SK-N-SH (cell line): ENCODE results near the gene CLCNKB. TPM values are rescaled to one million over a fixed set of nuclear protein-coding genes. Genes with fewer than 3 reads are reported as not detected.

ENCODE experiments used
- CTCF ChIA-PET: fragments of 300-600, 350-600 bp; formaldehyde crosslinking; extraction: SDS; loops from one replicate; lab custom pipeline; 2021; lab: Yijun Ruan, JAX
- POLR2A ChIA-PET: fragments of 350-600 bp; sonication (Branson Sonifier 250); formaldehyde crosslinking; extraction: SDS; loops from one replicate; lab custom pipeline; 2020; ENCODE audit warnings: antibody characterized with exemption, inconsistent platforms; lab: Yijun Ruan, JAX
- DNase-seq: peaks from one replicate; pipeline ENCODE4 v3.0.0; 2012
- H2AFZ ChIP-seq: fragments of 200-600 bp; sonication (generic); 2 replicates; pipeline ENCODE4 v1.8.1; 2016; ENCODE audit warnings: antibody characterized with exemption, mild to moderate bottlenecking, low read depth
- H3F3A ChIP-seq: fragments of 200-600 bp; sonication (generic); replicated peaks from 2 replicates; pipeline ENCODE3; 2016; ENCODE audit warnings: antibody characterized with exemption, mild to moderate bottlenecking; ENCODE audit not compliant: insufficient read depth
- H3K27ac ChIP-seq, 2 experiments: fragments of 200-500 bp in 1 of 2; fragments of 200-600 bp in 1 of 2; sonication (Bioruptor generic) in 1 of 2; sonication (generic), shearing (Covaris generic) in 1 of 2; 2 replicates each; pipeline versions ENCODE4 v1.5.1 to v1.6.1; 2014 to 2016; ENCODE audit warnings: low read depth in 2 of 2, inconsistent platforms in 1 of 2, low read length in 1 of 2, mild to moderate bottlenecking in 1 of 2, mixed read lengths in 1 of 2
- H3K27me3 ChIP-seq: fragments of 200-600 bp; sonication (generic), shearing (Covaris generic); 2 replicates; pipeline ENCODE4 v1.6.1; 2016; ENCODE audit warnings: mixed run types; ENCODE audit not compliant: insufficient read depth
- H3K36me3 ChIP-seq, 2 experiments: fragments of 200-500 bp in 1 of 2; fragments of 200-600 bp in 1 of 2; sonication (Bioruptor generic) in 1 of 2; sonication (generic) in 1 of 2; replicated peaks in 1 of 2; 2 replicates each; pipeline versions ENCODE3 to v1.5.1; 2014 to 2016; ENCODE audit warnings: low read length in 1 of 2, mild to moderate bottlenecking in 1 of 2; ENCODE audit not compliant: insufficient read depth in 2 of 2, control insufficient read depth in 1 of 2
- H3K4me1 ChIP-seq, 2 experiments: fragments of 200-500 bp in 1 of 2; fragments of 200-600 bp in 1 of 2; sonication (Bioruptor generic) in 1 of 2; sonication (generic), shearing (Covaris generic) in 1 of 2; 2 replicates each; pipeline versions ENCODE4 v1.5.1 to v1.6.1; 2014 to 2016; ENCODE audit warnings: low read depth in 1 of 2, low read length in 1 of 2, mixed run types in 1 of 2; ENCODE audit not compliant: insufficient read depth in 2 of 2, control insufficient read depth in 1 of 2
- H3K4me2 ChIP-seq: fragments of 200-600 bp; sonication (generic), shearing (Covaris generic); 2 replicates; pipeline ENCODE4 v1.6.1; 2017; ENCODE audit warnings: mixed run types
- H3K4me3 ChIP-seq, 2 experiments: fragments of 200-500 bp in 1 of 2; fragments of 200-600 bp in 1 of 2; sonication (Bioruptor generic) in 1 of 2; sonication (generic), shearing (Covaris generic) in 1 of 2; 2 replicates each; pipeline versions ENCODE4 v1.5.1 to v1.8.1; 2014 to 2016; ENCODE audit warnings: low read depth in 2 of 2, inconsistent platforms in 1 of 2, low read length in 1 of 2, mild to moderate bottlenecking in 1 of 2, mixed read lengths in 1 of 2, moderate library complexity in 1 of 2
- H3K79me2 ChIP-seq: fragments of 200-600 bp; sonication (generic); 2 replicates; pipeline ENCODE4 v1.8.1; 2017; ENCODE audit warnings: mild to moderate bottlenecking; ENCODE audit not compliant: insufficient read depth
- H3K9ac ChIP-seq: fragments of 200-600 bp; sonication (generic); 2 replicates; pipeline ENCODE4 v1.6.1; 2017; ENCODE audit warnings: mixed run types
- H3K9me2 ChIP-seq: fragments of 200-600 bp; sonication (generic); 2 replicates; pipeline ENCODE4 v1.6.1; 2017; ENCODE audit warnings: mixed run types
- H3K9me3 ChIP-seq: fragments of 200-600 bp; sonication (generic); 2 replicates; pipeline ENCODE4 v1.6.1; 2017; ENCODE audit warnings: mixed run types, mild to moderate bottlenecking, moderate library complexity
- H4K20me1 ChIP-seq: fragments of 200-600 bp; sonication (generic); 2 replicates; pipeline ENCODE4 v1.6.1; 2017; ENCODE audit warnings: mild to moderate bottlenecking, mixed run types; ENCODE audit not compliant: insufficient read depth
- CHD2 ChIP-seq: fragments of 150-350 bp; IDR thresholded peaks from 2 replicates; pipeline ENCODE4 v1.6.1; 2018; ENCODE audit warnings: low read length; ENCODE audit not compliant: partially characterized antibody
- EP300 ChIP-seq, 2 experiments: IDR thresholded peaks; 2 replicates each; pipeline versions ENCODE4 v1.4.0 to v1.6.1; 2012; ENCODE audit warnings: borderline replicate concordance in 1 of 2, low read depth in 1 of 2, low read length in 1 of 2
- EZH2phosphoT487 ChIP-seq: fragments of 200-600 bp; sonication (generic); IDR thresholded peaks from 2 replicates; pipeline ENCODE4 v1.6.1; 2017; ENCODE audit warnings: low read depth, mixed run types, mild to moderate bottlenecking, antibody characterized with exemption, moderate library complexity, borderline replicate concordance
- FOSL2 ChIP-seq: IDR thresholded peaks from 2 replicates; pipeline ENCODE4 v1.4.0; 2012; ENCODE audit warnings: low read depth, mild to moderate bottlenecking, moderate library complexity, borderline replicate concordance
- FOXM1 ChIP-seq: IDR thresholded peaks from 2 replicates; pipeline ENCODE4 v1.4.0; 2012; ENCODE audit warnings: low read depth, mild to moderate bottlenecking
- GABPA ChIP-seq: IDR thresholded peaks from 2 replicates; pipeline ENCODE4 v1.4.0; 2012; ENCODE audit warnings: low read depth, mild to moderate bottlenecking
- GATA2 ChIP-seq: sonication (generic); formaldehyde crosslinking; IDR thresholded peaks from 2 replicates; pipeline ENCODE4 v1.5.0; 2020; ENCODE audit warnings: mild to moderate bottlenecking, missing genetic modification reagents
- IRF3 ChIP-seq: fragments of 150-350 bp; IDR thresholded peaks from 2 replicates; pipeline ENCODE4 v1.6.1; 2016; ENCODE audit warnings: mild to moderate bottlenecking, low read depth, low read length
- JUND ChIP-seq: IDR thresholded peaks from 2 replicates; pipeline ENCODE4 v1.4.0; 2012
- MEF2A ChIP-seq: IDR thresholded peaks from 2 replicates; pipeline ENCODE4 v1.4.0; 2012; ENCODE audit warnings: low read depth, borderline replicate concordance
- NFIC ChIP-seq: IDR thresholded peaks from 2 replicates; pipeline ENCODE4 v1.4.0; 2012; ENCODE audit warnings: borderline replicate concordance
- POLR2AphosphoS5 ChIP-seq: IDR thresholded peaks from 2 replicates; pipeline ENCODE4 v1.6.1; 2012; ENCODE audit warnings: low read depth, low read length
- RCOR1 ChIP-seq: fragments of 150-350 bp; IDR thresholded peaks from 2 replicates; pipeline ENCODE4 v1.6.1; 2017; ENCODE audit warnings: antibody characterized with exemption, low read length
- RFX5 ChIP-seq: IDR thresholded peaks from 2 replicates; pipeline ENCODE4 v1.6.1; 2012; ENCODE audit warnings: mild to moderate bottlenecking, improper control_type of control experiment, low read length
- RXRA ChIP-seq: IDR thresholded peaks from 2 replicates; pipeline ENCODE4 v1.4.0; 2012; ENCODE audit warnings: low read depth, mild to moderate bottlenecking, borderline replicate concordance
- SMC3 ChIP-seq: IDR thresholded peaks from 2 replicates; pipeline ENCODE4 v1.6.1; 2012; ENCODE audit warnings: low read depth, low read length, improper control_type of control experiment
- TAF1 ChIP-seq: IDR thresholded peaks from 2 replicates; pipeline ENCODE4 v1.6.1; 2012; ENCODE audit warnings: low read depth, mild to moderate bottlenecking, low read length, moderate library complexity, borderline replicate concordance
- YY1 ChIP-seq: IDR thresholded peaks from 2 replicates; pipeline ENCODE4 v1.4.0; 2012; ENCODE audit warnings: low read depth, mild to moderate bottlenecking
- WGBS: methylation state at CpG from one replicate; pipeline ENCODE4 v1.1.6; 2017; ENCODE audit warnings: low lambda C conversion rate; 5-methylcytosine and 5-hydroxymethylcytosine counted together
- polyA plus RNA-seq, 3 experiments: library from polyadenylated mRNA; depleted of rRNA; stranded (reverse); fragments of >200 nt; gene quantifications; 2 replicates each; pipeline ENCODE4 v1.2.3, GENCODE V29; 2012
- TF ChIP-seq, protein P1 (sequence below): IDR thresholded peaks from 2 replicates; pipeline ENCODE4 v1.4.0; 2012; ENCODE audit warnings: low read depth
- TF ChIP-seq, protein P2 (sequence below): IDR thresholded peaks from 2 replicates; pipeline ENCODE4; 2012
- TF ChIP-seq, protein P3 (sequence below): IDR thresholded peaks from 2 replicates; pipeline ENCODE4 v1.4.0; 2012; ENCODE audit warnings: low read depth, borderline replicate concordance
- TF ChIP-seq, protein P4 (sequence below): fragments of 200-600 bp; sonication (generic); IDR thresholded peaks from 2 replicates; pipeline ENCODE4 v1.6.1; 2017; ENCODE audit warnings: antibody characterized with exemption, mild to moderate bottlenecking, moderate library complexity

Gene CLCNKB
- polyA plus RNA-seq, 1 of the 3 experiments (the other 2 are of a cell fraction) = 0.41 TPM

- TF ChIP-seq EZH2phosphoT487 (no peak), TAF1 (no peak), JUND (no peak), CHD2 (no peak), MEF2A (no peak), FOSL2 (no peak), RXRA (no peak), GABPA (no peak), EP300 (IDR thresholded peaks at IDR 0.05; ENCODE audit: borderline replicate concordance in 1 of 2, low read depth in 1 of 2, low read length in 1 of 2) (no peak)
- TF ChIP-seq, protein P1, sequence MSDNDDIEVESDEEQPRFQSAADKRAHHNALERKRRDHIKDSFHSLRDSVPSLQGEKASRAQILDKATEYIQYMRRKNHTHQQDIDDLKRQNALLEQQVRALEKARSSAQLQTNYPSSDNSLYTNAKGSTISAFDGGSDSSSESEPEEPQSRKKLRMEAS = no peak
- TF ChIP-seq, protein P2, sequence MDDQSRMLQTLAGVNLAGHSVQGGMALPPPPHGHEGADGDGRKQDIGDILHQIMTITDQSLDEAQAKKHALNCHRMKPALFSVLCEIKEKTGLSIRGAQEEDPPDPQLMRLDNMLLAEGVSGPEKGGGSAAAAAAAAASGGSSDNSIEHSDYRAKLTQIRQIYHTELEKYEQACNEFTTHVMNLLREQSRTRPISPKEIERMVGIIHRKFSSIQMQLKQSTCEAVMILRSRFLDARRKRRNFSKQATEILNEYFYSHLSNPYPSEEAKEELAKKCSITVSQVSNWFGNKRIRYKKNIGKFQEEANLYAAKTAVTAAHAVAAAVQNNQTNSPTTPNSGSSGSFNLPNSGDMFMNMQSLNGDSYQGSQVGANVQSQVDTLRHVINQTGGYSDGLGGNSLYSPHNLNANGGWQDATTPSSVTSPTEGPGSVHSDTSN = no peak
- TF ChIP-seq, protein P3, sequence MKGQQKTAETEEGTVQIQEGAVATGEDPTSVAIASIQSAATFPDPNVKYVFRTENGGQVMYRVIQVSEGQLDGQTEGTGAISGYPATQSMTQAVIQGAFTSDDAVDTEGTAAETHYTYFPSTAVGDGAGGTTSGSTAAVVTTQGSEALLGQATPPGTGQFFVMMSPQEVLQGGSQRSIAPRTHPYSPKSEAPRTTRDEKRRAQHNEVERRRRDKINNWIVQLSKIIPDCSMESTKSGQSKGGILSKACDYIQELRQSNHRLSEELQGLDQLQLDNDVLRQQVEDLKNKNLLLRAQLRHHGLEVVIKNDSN = no peak
- CTCF ChIA-PET = interaction anchor here (1.0 to 5.0 kb wide), 6 partner anchors 11 to 296 kb away, joined by 3 to 24 read pairs (median 8); no protein-coding TSS in a partner anchor
- no peaks in the 10 kb centered on the region for H3K9me3 ChIP-seq
- POLR2A ChIA-PET = no interaction called here
- no peak overlapping the region for H3K4me2 ChIP-seq
- no peak overlapping the region for H3K4me3 ChIP-seq
- no peak overlapping the region for H3K27ac ChIP-seq
- H4K20me1 ChIP-seq = no peaks in the 10 kb centered on the region
- H3K9me2 ChIP-seq = no peaks in the 10 kb centered on the region
- H3K9ac ChIP-seq = no peak overlapping the region
- H3K79me2 ChIP-seq = no peaks in the 10 kb centered on the region
- peaks cover 0 to 4% of the 10 kb centered on the region in 2 experiments; a peak in 1 of 4 replicates for H3K4me1 ChIP-seq
- H2AFZ ChIP-seq = no peak overlapping the region
- peak; percentile 49 for DNase-seq
- H3K27me3 ChIP-seq = no peaks in the 10 kb centered on the region
- whole genome bisulfite sequencing = 69% methylated on average over 3 of the region's 6 CpGs
- peaks cover 3% of the 10 kb centered on the region for H3F3A ChIP-seq
- H3K36me3 ChIP-seq = no peaks in the 10 kb centered on the region
These were observed 23.7 kb downstream of the CLCNKB start for GRCh38 chr1:16067127-16067768.

- H3K36me3 ChIP-seq = no peaks in the 10 kb centered on the region
- 90% methylated on average over 9 of the region's 13 CpGs for WGBS
- H4K20me1 ChIP-seq = no peaks in the 10 kb centered on the region
- H3K79me2 ChIP-seq = no peaks in the 10 kb centered on the region
- H3K27ac ChIP-seq = no peak overlapping the region
- H3K9me2 ChIP-seq = no peaks in the 10 kb centered on the region
- no peak overlapping the region for H3K4me3 ChIP-seq
- ChIA-PET CTCF (interaction anchor here (1.0 to 5.0 kb wide), 5 partner anchors 11 to 296 kb away, joined by 3 to 24 read pairs (median 3); no protein-coding TSS in a partner anchor), POLR2A (no interaction called here)
- H3K4me1 ChIP-seq = peaks cover 0 to 6% of the 10 kb centered on the region in 2 experiments; a peak in 1 of 4 replicates
- H3F3A ChIP-seq = peaks cover 3% of the 10 kb centered on the region
- no peaks in the 10 kb centered on the region for H3K27me3 ChIP-seq
- TF ChIP-seq EP300 (IDR thresholded peaks at IDR 0.05; ENCODE audit: borderline replicate concordance in 1 of 2, low read depth in 1 of 2, low read length in 1 of 2) (no peak), EZH2phosphoT487 (no peak), NFIC (no peak), RCOR1 (no peak), YY1 (no peak), GATA2 (CRISPR knock-in tag) (no peak), POLR2AphosphoS5 (no peak), IRF3 (no peak), SMC3 (no peak), RXRA (no peak), FOXM1 (no peak), RFX5 (no peak)
- TF ChIP-seq, protein P4, sequence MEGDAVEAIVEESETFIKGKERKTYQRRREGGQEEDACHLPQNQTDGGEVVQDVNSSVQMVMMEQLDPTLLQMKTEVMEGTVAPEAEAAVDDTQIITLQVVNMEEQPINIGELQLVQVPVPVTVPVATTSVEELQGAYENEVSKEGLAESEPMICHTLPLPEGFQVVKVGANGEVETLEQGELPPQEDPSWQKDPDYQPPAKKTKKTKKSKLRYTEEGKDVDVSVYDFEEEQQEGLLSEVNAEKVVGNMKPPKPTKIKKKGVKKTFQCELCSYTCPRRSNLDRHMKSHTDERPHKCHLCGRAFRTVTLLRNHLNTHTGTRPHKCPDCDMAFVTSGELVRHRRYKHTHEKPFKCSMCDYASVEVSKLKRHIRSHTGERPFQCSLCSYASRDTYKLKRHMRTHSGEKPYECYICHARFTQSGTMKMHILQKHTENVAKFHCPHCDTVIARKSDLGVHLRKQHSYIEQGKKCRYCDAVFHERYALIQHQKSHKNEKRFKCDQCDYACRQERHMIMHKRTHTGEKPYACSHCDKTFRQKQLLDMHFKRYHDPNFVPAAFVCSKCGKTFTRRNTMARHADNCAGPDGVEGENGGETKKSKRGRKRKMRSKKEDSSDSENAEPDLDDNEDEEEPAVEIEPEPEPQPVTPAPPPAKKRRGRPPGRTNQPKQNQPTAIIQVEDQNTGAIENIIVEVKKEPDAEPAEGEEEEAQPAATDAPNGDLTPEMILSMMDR = no peak
- H3K4me2 ChIP-seq = no peak overlapping the region
- no peak for DNase-seq
- H2AFZ ChIP-seq = no peak overlapping the region
- no peak overlapping the region for H3K9ac ChIP-seq
- no peaks in the 10 kb centered on the region for H3K9me3 ChIP-seq
These were observed 24.4 kb downstream of the CLCNKB start for GRCh38 chr1:16067933-16068332.
